ENCODE data around the gene APC2. TPM values are rescaled to one million over a fixed set of nuclear protein-coding genes. Genes with fewer than 3 reads are reported as not detected.

The APC2 gene
- total RNA-seq, 4 donors from 2014 or later, result 0.42 to 1.8 (median 1.2) TPM

- DNase-seq (ENCODE audit: extremely low spot score), result no peak
These were observed 63.8 kb downstream of the APC2 start for GRCh38 chr19:1513499-1514294.

GRCh38 chr19:1514295-1514661 lies 64.4 kb downstream of the APC2 start:
- intact Hi-C loops (cut with DNase I), result loop anchor here (10.0 kb wide), 1 partner anchor 69 kb away; no protein-coding TSS in a partner anchor
- TF ChIP-seq CTCF (IDR thresholded peaks at IDR 0.05) (no peak), POLR2AphosphoS5 (IDR thresholded peaks at IDR 0.05) (no peak), POLR2A (IDR thresholded peaks at IDR 0.05; ENCODE audit: low read depth) (no peak), EP300 (IDR thresholded peaks at IDR 0.05) (no peak)
- Histone ChIP-seq H3K4me3 (no peak overlapping the region), H3K4me1 (peaks cover 10 to 36% (median 28%) of the 10 kb centered on the region in 4 donors), H3K36me3 (no peaks in the 10 kb centered on the region), H3K27me3 (peaks cover 0 to 76% (median 12%) of the 10 kb centered on the region in 4 donors), H3K9me3 (peaks cover 0 to 5% (median 0%) of the 10 kb centered on the region in 4 donors), H3K27ac (replicated peaks in 1 of 4) (no peak overlapping the region)
- 91% methylated on average over 2 of the region's 10 CpGs for WGBS
- DNase-seq (ENCODE audit: extremely low spot score), result no peak

More at GRCh38 chr19:1513499-1514294, 63.8 kb downstream of the APC2 start:
- peak overlapping the region; percentile 73 to 83 (median 76) for H3K27ac ChIP-seq (replicated peaks in 1 of 4)
- intact Hi-C loops (cut with DNase I), result loop anchor here (10.0 kb wide), 1 partner anchor 69 kb away; no protein-coding TSS in a partner anchor
- H3K27me3 ChIP-seq, result peaks cover 0 to 74% (median 12%) of the 10 kb centered on the region in 4 donors
- TF ChIP-seq POLR2AphosphoS5 (IDR thresholded peaks at IDR 0.05) (no peak), EP300 (IDR thresholded peaks at IDR 0.05) (no peak), CTCF (IDR thresholded peaks at IDR 0.05) (peak; percentile 54 to 69 (median 55)), POLR2A (IDR thresholded peaks at IDR 0.05; ENCODE audit: low read depth) (no peak)
- peaks cover 10 to 36% (median 28%) of the 10 kb centered on the region in 4 donors for H3K4me1 ChIP-seq
- H3K9me3 ChIP-seq, result peaks cover 0 to 5% (median 0%) of the 10 kb centered on the region in 4 donors
- peak overlapping the region; percentile 59 to 71 (median 62) for H3K4me3 ChIP-seq
- no peaks in the 10 kb centered on the region for H3K36me3 ChIP-seq
- WGBS, result 0% methylated on average over 4 of the region's 52 CpGs

GRCh38 chr19:1514986-1515721 lies 65.2 kb downstream of the APC2 start:
- no peaks in the 10 kb centered on the region for H3K36me3 ChIP-seq
- 71% methylated on average over 7 of the region's 14 CpGs for WGBS
- no peak overlapping the region for H3K27ac ChIP-seq (replicated peaks in 1 of 4)
- H3K9me3 ChIP-seq, result peaks cover 0 to 5% (median 0%) of the 10 kb centered on the region in 4 donors
- peaks cover 0 to 82% (median 12%) of the 10 kb centered on the region in 4 donors for H3K27me3 ChIP-seq
- H3K4me1 ChIP-seq, result peaks cover 10 to 33% (median 26%) of the 10 kb centered on the region in 4 donors
- DNase-seq (ENCODE audit: extremely low spot score), result no peak
- intact Hi-C loops (cut with DNase I), result loop anchor here (10.0 kb wide), 1 partner anchor 70 kb away; no protein-coding TSS in a partner anchor
- H3K4me3 ChIP-seq, result no peak overlapping the region
- TF ChIP-seq CTCF (IDR thresholded peaks at IDR 0.05) (no peak), EP300 (IDR thresholded peaks at IDR 0.05) (no peak), POLR2A (IDR thresholded peaks at IDR 0.05; ENCODE audit: low read depth) (no peak), POLR2AphosphoS5 (IDR thresholded peaks at IDR 0.05) (no peak)

- peaks cover 0 to 5% (median 0%) of the 10 kb centered on the region in 4 donors for H3K9me3 ChIP-seq
- intact Hi-C loops (cut with DNase I), result loop anchor here (10.0 kb wide), 1 partner anchor 72 kb away; no protein-coding TSS in a partner anchor
- peaks cover 0 to 78% (median 12%) of the 10 kb centered on the region in 4 donors for H3K27me3 ChIP-seq
- no peaks in the 10 kb centered on the region for H3K36me3 ChIP-seq
- H3K27ac ChIP-seq (replicated peaks in 1 of 4), result no peak overlapping the region
- no peak for DNase-seq (ENCODE audit: extremely low spot score)
- 66% methylated on average over 8 of the region's 8 CpGs for WGBS
- H3K4me1 ChIP-seq, result peaks cover 12 to 26% (median 20%) of the 10 kb centered on the region in 4 donors
- TF ChIP-seq POLR2AphosphoS5 (IDR thresholded peaks at IDR 0.05) (no peak), POLR2A (IDR thresholded peaks at IDR 0.05; ENCODE audit: low read depth) (no peak)
- H3K4me3 ChIP-seq, result no peak overlapping the region
These were observed 66.5 kb downstream of the APC2 start for GRCh38 chr19:1516395-1516753.
